K562 (cell line): Measurements from ENCODE around the gene CPM. TPM values are rescaled to one million over a fixed set of nuclear protein-coding genes. Genes with fewer than 3 reads are reported as not detected.

Experiments
- ATAC-seq: fragments of 200-7000 bp; cut with Tn5 transposase; 3 replicates; pipeline ENCODE4 v1.9.1; 2020; ENCODE audit warnings: moderate library complexity
- BruUV-seq: library from RNA; stranded (reverse); fragments of 400-500 nt; replicated peaks from 2 replicates; lab custom pipeline; 2021; lab: Mats Ljungman, UMichigan
- CTCF ChIA-PET: fragments of 300-600 bp; formaldehyde crosslinking; extraction: SDS; loops from one replicate; lab custom pipeline; 2021; ENCODE audit warnings: low intra/inter-chr PET ratio; lab: Yijun Ruan, JAX
- POLR2A ChIA-PET: fragments of 300-600, 350-650 bp; sonication (Branson Sonifier 250); formaldehyde crosslinking; extraction: SDS; loops from one replicate; lab custom pipeline; 2021; ENCODE audit warnings: antibody characterized with exemption, inconsistent platforms; lab: Yijun Ruan, JAX
- DNase-seq, 4 experiments: peaks; one replicate each; pipeline versions ENCODE4 v3.0.0 to v3.0.0-alpha.2; 2011 to 2018; ENCODE audit warnings: low spot score in 3 of 4, mixed read lengths in 3 of 4; ENCODE audit errors: extremely low read depth in 1 of 4
- FAIRE-seq: peaks from 2 replicates; lab custom pipeline; 2011; peaks lifted over from hg19 to GRCh38; lab: Jason Lieb, UNC
- H2AFZ ChIP-seq: 2 replicates; pipeline ENCODE4 v1.6.0; 2011; ENCODE audit warnings: low read depth, low read length, control low read depth, inconsistent platforms
- H3K27ac ChIP-seq: fragments of 200-600 bp; 3 replicates; pipeline ENCODE4 v1.8.0; 2011; ENCODE audit warnings: low read depth, mild to moderate bottlenecking, control low read depth, inconsistent platforms, low read length, moderate library complexity, mixed read lengths; ENCODE audit errors: extremely low read depth
- H3K27me3 ChIP-seq, 2 experiments: fragments of 300-600 bp in 1 of 2; 2 replicates in 1 of 2; 3 replicates in 1 of 2; pipeline versions ENCODE4 v1.6.0 to v1.8.0; 2011; ENCODE audit warnings: inconsistent platforms in 2 of 2, low read length in 2 of 2, mild to moderate bottlenecking in 1 of 2, mixed read lengths in 1 of 2, moderate library complexity in 1 of 2; ENCODE audit not compliant: control insufficient read depth in 2 of 2, insufficient read depth in 2 of 2
- H3K36me3 ChIP-seq: fragments of 300-600 bp; 3 replicates; pipeline ENCODE4 v1.8.0; 2011; ENCODE audit warnings: mild to moderate bottlenecking, low read length, inconsistent platforms; ENCODE audit not compliant: control insufficient read depth, insufficient read depth
- H3K4me1 ChIP-seq, 2 experiments: fragments of 200-600 bp in 1 of 2; replicated peaks in 1 of 2; 2 replicates in 1 of 2; 3 replicates in 1 of 2; pipeline versions ENCODE4 v1.5.1 to v1.8.0; 2011; ENCODE audit warnings: inconsistent platforms in 2 of 2, low read length in 2 of 2, mild to moderate bottlenecking in 1 of 2, mixed read lengths in 1 of 2, moderate library complexity in 1 of 2; ENCODE audit not compliant: control insufficient read depth in 2 of 2, insufficient read depth in 2 of 2
- H3K4me2 ChIP-seq: 2 replicates; pipeline ENCODE4 v1.6.1; 2011; ENCODE audit warnings: low read length, control low read depth, inconsistent platforms, mixed read lengths; ENCODE audit not compliant: insufficient read depth
- H3K4me3 ChIP-seq: fragments of 200-600 bp; sonication (generic), shearing (Covaris generic); 2 replicates; pipeline ENCODE4 v1.5.1; 2016; ENCODE audit warnings: control low read depth, inconsistent platforms
- H3K79me2 ChIP-seq: fragments of 200-600 bp; 3 replicates; pipeline ENCODE4 v1.8.0; 2011; ENCODE audit warnings: low read length, inconsistent platforms; ENCODE audit not compliant: control insufficient read depth, insufficient read depth
- H3K9ac ChIP-seq, 2 experiments: 2 replicates each; pipeline versions ENCODE4 v1.6.0 to v1.6.1; 2011; ENCODE audit warnings: low read depth in 2 of 2, low read length in 2 of 2, control low read depth in 1 of 2, inconsistent platforms in 1 of 2, mild to moderate bottlenecking in 1 of 2, mixed read lengths in 1 of 2; ENCODE audit not compliant: insufficient read depth in 1 of 2
- H3K9me1 ChIP-seq: one replicate; pipeline ENCODE4 v1.6.0; 2011; ENCODE audit warnings: inconsistent platforms, mild to moderate bottlenecking, low read length, moderate library complexity; ENCODE audit not compliant: control insufficient read depth, insufficient read depth
- H3K9me3 ChIP-seq: replicated peaks from 2 replicates; pipeline ENCODE4 v1.5.1; 2011; ENCODE audit warnings: low read depth, low read length, inconsistent platforms; ENCODE audit not compliant: control insufficient read depth, insufficient read depth
- H4K20me1 ChIP-seq: replicated peaks from 2 replicates; pipeline ENCODE4 v1.6.1; 2011; ENCODE audit warnings: low read length, inconsistent platforms, mixed read lengths; ENCODE audit not compliant: control insufficient read depth, insufficient read depth
- CBFA2T2 ChIP-seq: fragments of 450-650 bp; conservative IDR thresholded peaks from 2 replicates; pipeline ENCODE4 v1.6.1; 2017; ENCODE audit warnings: mild to moderate bottlenecking
- NR2C1 ChIP-seq, 2 experiments: fragments of 450-650 bp; IDR thresholded peaks; 2 replicates each; pipeline ENCODE4 v1.6.1; 2017; ENCODE audit warnings: mild to moderate bottlenecking in 2 of 2, antibody characterized with exemption in 1 of 2, inconsistent platforms in 1 of 2, missing compliant biosample characterization in 1 of 2, missing genetic modification characterization in 1 of 2
- SMAD1 ChIP-seq: fragments of 150-350 bp; IDR thresholded peaks from 2 replicates; pipeline ENCODE4 v1.6.1; 2014; ENCODE audit warnings: low read length, low read depth; ENCODE audit not compliant: partially characterized antibody
- SMAD3 ChIP-seq: fragments of 450-650 bp; formaldehyde crosslinking; conservative IDR thresholded peaks from 2 replicates; pipeline ENCODE4 v1.4.0; 2020; ENCODE audit warnings: mild to moderate bottlenecking
- SOX6 ChIP-seq: fragments of 450-650 bp; IDR thresholded peaks from 2 replicates; pipeline ENCODE4 v1.6.1; 2014; ENCODE audit warnings: mild to moderate bottlenecking
- TAF15 ChIP-seq: fragments of 200-400 bp; formaldehyde crosslinking; IDR thresholded peaks from 2 replicates; pipeline ENCODE4 v1.6.1; 2017; ENCODE audit warnings: mild to moderate bottlenecking, low read depth, low read length, moderate library complexity
- TEAD1 ChIP-seq, 2 experiments: fragments of 450-650 bp in 1 of 2; sonication (generic) in 1 of 2; formaldehyde crosslinking; IDR thresholded peaks; 2 replicates each; pipeline versions ENCODE4 v1.4.0 to v1.8.0; 2020 to 2022; ENCODE audit warnings: mild to moderate bottlenecking in 2 of 2, missing genetic modification reagents in 1 of 2
- U2AF1 ChIP-seq: fragments of 200-400 bp; formaldehyde crosslinking; optimal IDR thresholded peaks from 2 replicates; pipeline ENCODE3; 2017; ENCODE audit warnings: mild to moderate bottlenecking, low read depth, low read length, moderate library complexity
- YBX1 ChIP-seq: fragments of 450-650 bp; IDR thresholded peaks from 2 replicates; pipeline ENCODE4 v1.7.1; 2016; ENCODE audit warnings: mild to moderate bottlenecking
- ZFP30 ChIP-seq: fragments of 250-450 bp; sonication (Bioruptor Pico); IDR thresholded peaks from 2 replicates; pipeline ENCODE4 v1.8.0; 2022; ENCODE audit warnings: moderate library complexity, mild to moderate bottlenecking, inconsistent platforms, borderline replicate concordance
- ZNF311 ChIP-seq: fragments of 250-450 bp; sonication (Bioruptor Pico); IDR thresholded peaks from 2 replicates; pipeline ENCODE4 v1.4.0; 2020; ENCODE audit warnings: mild to moderate bottlenecking, moderate library complexity
- ZNF699 ChIP-seq: fragments of 250-450 bp; sonication (Bioruptor Pico); IDR thresholded peaks from 2 replicates; pipeline ENCODE4 v1.8.0; 2021; ENCODE audit warnings: mild to moderate bottlenecking, moderate library complexity; ENCODE audit not compliant: insufficient replicate concordance
- WGBS: fragments of 100-300 bp; shearing (Covaris generic); methylation state at CpG from one replicate; pipeline ENCODE4 v1.1.6; 2016; ENCODE audit warnings: low coverage, mixed read lengths; ENCODE audit not compliant: insufficient coverage; ENCODE audit errors: missing lambda C conversion rate; 5-methylcytosine and 5-hydroxymethylcytosine counted together
- in situ Hi-C: fragments of 300-500 bp; cut with MboI; formaldehyde crosslinking; loops from 4 replicates; pipeline ENCODE4 v1.15.0; 2018; ENCODE audit warnings: inconsistent platforms, mixed read lengths
- intact Hi-C: fragments of 100-400 bp; cut with micrococcal nuclease; formaldehyde crosslinking; loops from 2 replicates; pipeline ENCODE4 v1.14.2; 2022
- polyA plus RNA-seq, 8 experiments: library from polyadenylated mRNA; depleted of rRNA in 4 of 8; stranded (reverse) in 5 of 8; unstranded in 3 of 8; fragments of >200 nt; fragmentation: Nextera tagmentation in 2 of 8; fragmentation: Illumina TruSeq in 1 of 8; extraction: Ambion mirVana in 2 of 8; extraction: Trizol in 1 of 8; gene quantifications; 2 replicates each; pipeline versions ENCODE4 v1.2.1 to v1.2.3, GENCODE V29; 2011 to 2014; ENCODE audit warnings: inconsistent platforms in 1 of 8, missing spikeins in 1 of 8
- total RNA-seq, 7 experiments: library from RNA; depleted of rRNA in 6 of 7; stranded (reverse); fragments of >200 nt in 6 of 7; fragmentation: Illumina TruSeq in 2 of 7; extraction: Trizol in 2 of 7; gene quantifications; 2 replicates each; pipeline versions ENCODE4 v1.2.1 to v1.2.3, GENCODE V29; 2011 to 2021; ENCODE audit warnings: low replicate concordance in 1 of 7
- TF ChIP-seq, protein P1 (sequence below), 2 experiments: fragments of 450-650 bp; IDR thresholded peaks; 2 replicates each; pipeline ENCODE4 v1.6.1; 2016
- TF ChIP-seq, protein P2 (sequence below): fragments of 450-650 bp; formaldehyde crosslinking; IDR thresholded peaks from 2 replicates; pipeline ENCODE4 v1.4.0; 2020; ENCODE audit warnings: mild to moderate bottlenecking, mixed read lengths

The CPM gene
- total and polyA plus RNA-seq, 9 of the 15 experiments (the other 6 are each of a cell fraction or from before 2014, with no cell fraction given), result 0.31 TPM; not detected in 8

DNA sequence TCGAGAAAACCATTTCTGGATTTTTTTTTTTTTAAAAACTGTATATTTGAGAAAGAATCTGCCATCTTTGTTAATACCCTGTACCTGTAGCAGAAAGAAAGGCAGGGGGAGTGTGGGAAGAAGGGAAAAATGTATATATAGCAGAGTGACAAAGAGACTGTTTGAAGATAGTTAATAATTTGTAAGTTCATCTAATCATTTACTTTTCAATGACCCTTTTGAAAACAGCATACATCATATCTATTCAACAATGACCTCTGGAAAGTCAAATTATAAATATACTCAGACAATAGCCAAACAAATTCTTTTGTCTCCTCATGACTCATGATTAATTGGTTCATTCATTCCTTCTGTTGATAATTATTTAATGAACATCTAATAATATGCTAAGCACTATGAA lies 10.9 kb upstream of the CPM start:
- DNase-seq, result no peak
- no peaks in the 10 kb centered on the region for H3K27me3 ChIP-seq
- no peak for FAIRE-seq
- TF ChIP-seq, protein P1, sequence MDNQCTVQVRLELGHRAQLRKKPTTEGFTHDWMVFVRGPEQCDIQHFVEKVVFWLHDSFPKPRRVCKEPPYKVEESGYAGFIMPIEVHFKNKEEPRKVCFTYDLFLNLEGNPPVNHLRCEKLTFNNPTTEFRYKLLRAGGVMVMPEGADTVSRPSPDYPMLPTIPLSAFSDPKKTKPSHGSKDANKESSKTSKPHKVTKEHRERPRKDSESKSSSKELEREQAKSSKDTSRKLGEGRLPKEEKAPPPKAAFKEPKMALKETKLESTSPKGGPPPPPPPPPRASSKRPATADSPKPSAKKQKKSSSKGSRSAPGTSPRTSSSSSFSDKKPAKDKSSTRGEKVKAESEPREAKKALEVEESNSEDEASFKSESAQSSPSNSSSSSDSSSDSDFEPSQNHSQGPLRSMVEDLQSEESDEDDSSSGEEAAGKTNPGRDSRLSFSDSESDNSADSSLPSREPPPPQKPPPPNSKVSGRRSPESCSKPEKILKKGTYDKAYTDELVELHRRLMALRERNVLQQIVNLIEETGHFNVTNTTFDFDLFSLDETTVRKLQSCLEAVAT (IDR thresholded peaks at IDR 0.05), result no peak
- TF ChIP-seq YBX1 (no peak), TAF15 (no peak), SOX6 (no peak), ZFP30 (CRISPR knock-in tag) (no peak), ZNF699 (no peak), SMAD3 (no peak), TEAD1 (CRISPR knock-in tag; IDR thresholded peaks at IDR 0.05) (no peak), U2AF1 (no peak), SMAD1 (no peak), CBFA2T2 (no peak), ZNF311 (CRISPR knock-in tag) (no peak), NR2C1 (IDR thresholded peaks at IDR 0.05) (no peak), NR2C1 (tag; IDR thresholded peaks at IDR 0.05) (no peak)
- TF ChIP-seq, protein P2, sequence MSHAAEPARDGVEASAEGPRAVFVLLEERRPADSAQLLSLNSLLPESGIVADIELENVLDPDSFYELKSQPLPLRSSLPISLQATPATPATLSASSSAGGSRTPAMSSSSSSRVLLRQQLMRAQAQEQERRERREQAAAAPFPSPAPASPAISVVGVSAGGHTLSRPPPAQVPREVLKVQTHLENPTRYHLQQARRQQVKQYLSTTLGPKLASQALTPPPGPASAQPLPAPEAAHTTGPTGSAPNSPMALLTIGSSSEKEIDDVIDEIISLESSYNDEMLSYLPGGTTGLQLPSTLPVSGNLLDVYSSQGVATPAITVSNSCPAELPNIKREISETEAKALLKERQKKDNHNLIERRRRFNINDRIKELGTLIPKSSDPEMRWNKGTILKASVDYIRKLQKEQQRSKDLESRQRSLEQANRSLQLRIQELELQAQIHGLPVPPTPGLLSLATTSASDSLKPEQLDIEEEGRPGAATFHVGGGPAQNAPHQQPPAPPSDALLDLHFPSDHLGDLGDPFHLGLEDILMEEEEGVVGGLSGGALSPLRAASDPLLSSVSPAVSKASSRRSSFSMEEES (CRISPR knock-in tag), result no peak
- TF ChIP-seq, all 486 proteins: peak for 0
- no peak overlapping the region for H3K4me2 ChIP-seq
- H3K36me3 ChIP-seq, result no peaks in the 10 kb centered on the region
- ATAC-seq, result no peak
- intact Hi-C loops, result no loop called here
- no peak overlapping the region for H3K9ac ChIP-seq
- in situ Hi-C loops, result no loop called here
- no TSS peak for BruUV-seq
- POLR2A ChIA-PET, result no interaction called here
- 0% methylated on average over 1 of the region's 1 CpG for WGBS
- no peaks in the 10 kb centered on the region for H3K4me1 ChIP-seq
- no peaks in the 10 kb centered on the region for H3K9me1 ChIP-seq
- H3K27ac ChIP-seq, result no peak overlapping the region
- no peaks in the 10 kb centered on the region for H3K9me3 ChIP-seq
- no peaks in the 10 kb centered on the region for H4K20me1 ChIP-seq
- H3K79me2 ChIP-seq, result no peaks in the 10 kb centered on the region
- CTCF ChIA-PET, result no interaction called here
- H2AFZ ChIP-seq, result no peak overlapping the region
- no peak overlapping the region for H3K4me3 ChIP-seq
